Measurements from ENCODE around the gene MTCL3.

MTCL3 gene

DNA sequence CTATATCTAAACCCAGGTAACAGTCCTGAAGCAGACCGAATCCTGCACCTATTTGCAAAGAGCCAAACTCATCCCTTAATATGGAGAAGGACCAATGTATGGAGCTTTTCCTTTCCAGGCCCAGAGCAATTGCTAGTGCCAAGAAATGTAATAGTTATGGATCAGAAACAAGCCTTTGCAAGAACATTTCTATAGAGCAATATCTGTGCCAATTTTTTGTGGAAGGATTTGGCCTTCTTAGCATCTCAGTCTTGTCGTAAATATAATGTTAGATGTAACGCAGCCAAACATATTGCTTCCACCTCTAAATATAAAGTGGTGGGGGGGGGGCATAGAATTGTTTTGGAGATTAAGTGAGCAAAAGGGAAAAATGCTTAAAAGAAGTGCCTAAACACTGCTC is 62.7 kb downstream of the MTCL3 start:
- POLR2A ChIA-PET, result no interaction called here
- no peak overlapping the region for H3K27ac ChIP-seq (ENCODE audit: low read length)
- no CpG with 5 or more reads among the region's 3 CpGs for WGBS (ENCODE audit: insufficient coverage)

DNA sequence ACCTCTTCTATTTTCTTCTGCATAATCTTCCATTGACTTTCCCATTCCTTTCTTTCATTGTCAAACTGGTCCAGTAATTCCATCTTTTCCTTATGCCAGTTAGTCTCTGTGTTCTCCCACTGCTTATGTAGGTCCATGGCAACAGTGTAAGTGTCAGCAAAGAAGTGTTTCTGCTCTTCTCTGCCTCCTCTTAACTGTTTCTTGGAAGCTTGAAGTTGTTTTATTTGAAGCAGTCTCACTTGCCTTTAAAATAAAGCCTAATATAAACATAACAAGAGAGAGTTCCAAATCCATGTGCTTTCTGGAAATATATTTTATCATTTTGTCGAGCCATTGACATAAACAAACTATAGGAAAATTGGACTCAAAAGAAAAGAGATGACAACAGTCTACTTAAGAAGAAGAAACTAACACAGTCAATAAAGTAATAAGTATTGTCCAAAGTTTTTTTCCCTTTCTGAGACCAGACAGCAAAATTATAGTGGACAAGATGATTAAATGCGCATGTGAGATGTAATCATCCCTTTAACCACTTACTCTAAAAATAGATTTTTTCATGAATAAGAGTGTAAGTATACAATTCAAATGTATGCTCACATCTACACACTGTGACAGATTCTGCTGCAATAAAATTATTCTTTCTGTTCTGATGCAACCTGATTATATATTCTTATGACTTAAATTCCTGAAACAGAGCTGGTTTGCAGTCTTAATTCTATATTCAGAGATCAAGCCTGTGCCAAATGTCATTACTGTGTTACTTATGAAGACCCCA is 65.1 kb downstream of the MTCL3 start:
- H3K4me1 ChIP-seq (ENCODE audit: control insufficient read depth in 1 of 2, extremely low read depth in 1 of 2, insufficient read depth in 2 of 2, low read length in 2 of 2), result no peaks in the 10 kb centered on the region
- no peak for DNase-seq
- ChIA-PET POLR2A (no interaction called here), CTCF (no interaction called here)
- H3K27ac ChIP-seq (ENCODE audit: low read length), result no peak overlapping the region
- Mint-ChIP-seq H3K36me3 (peaks cover 16% of the 10 kb centered on the region), H3K27ac (no peak overlapping the region), H3K9me3 (no peaks in the 10 kb centered on the region), H3K4me3 (no peak overlapping the region), H3K27me3 (peaks cover 1 to 3% of the 10 kb centered on the region in 2 donors), H3K4me1 (no peaks in the 10 kb centered on the region)
- ATAC-seq (replicated peaks in 1 of 4), result no peak
- no peaks in the 10 kb centered on the region for H3K27me3 ChIP-seq (replicated peaks in 1 of 2; ENCODE audit: control insufficient read depth in 2 of 2, extremely low read depth in 1 of 2, insufficient read depth in 2 of 2, low read length in 1 of 2)
- H3K36me3 ChIP-seq (ENCODE audit: control insufficient read depth in 2 of 2, extremely low read depth in 1 of 2, insufficient read depth in 1 of 2, low read length in 1 of 2), result no peaks in the 10 kb centered on the region
- H3K9me3 ChIP-seq, result no peaks in the 10 kb centered on the region
- H3K4me3 ChIP-seq (ENCODE audit: control insufficient read depth in 1 of 2, extremely low read depth in 1 of 2, low read length in 1 of 2), result no peak overlapping the region
- no CpG with 5 or more reads among the region's 2 CpGs for WGBS (ENCODE audit: insufficient coverage)

More for the DNA sequence above, 62.7 kb downstream of the MTCL3 start:
- Histone ChIP-seq H3K4me1 (ENCODE audit: control insufficient read depth in 1 of 2, extremely low read depth in 1 of 2, insufficient read depth in 2 of 2, low read length in 2 of 2) (peaks cover 0 to 6% of the 10 kb centered on the region in 2 experiments), H3K9me3 (no peaks in the 10 kb centered on the region), H3K4me3 (ENCODE audit: control insufficient read depth in 1 of 2, extremely low read depth in 1 of 2, low read length in 1 of 2) (no peak overlapping the region), H3K36me3 (ENCODE audit: control insufficient read depth in 2 of 2, extremely low read depth in 1 of 2, insufficient read depth in 1 of 2, low read length in 1 of 2) (no peaks in the 10 kb centered on the region), H3K27me3 (replicated peaks in 1 of 2; ENCODE audit: control insufficient read depth in 2 of 2, extremely low read depth in 1 of 2, insufficient read depth in 2 of 2, low read length in 1 of 2) (no peaks in the 10 kb centered on the region)
- Mint-ChIP-seq H3K4me1 (peaks cover 0 to 4% (median 0%) of the 10 kb centered on the region in 3 donors), H3K4me3 (no peak overlapping the region), H3K27ac (no peak overlapping the region), H3K36me3 (peaks cover 5% of the 10 kb centered on the region), H3K27me3 (peaks cover 1 to 3% of the 10 kb centered on the region in 2 donors), H3K9me3 (no peaks in the 10 kb centered on the region)
- ATAC-seq (replicated peaks in 1 of 4) (no peak), DNase-seq (no peak)
- CTCF ChIA-PET, result interaction anchor here in 1 of 2 donors (0.6 kb wide), 1 partner anchor 83 kb away, joined by 3 read pairs; no protein-coding TSS in a partner anchor

DNA sequence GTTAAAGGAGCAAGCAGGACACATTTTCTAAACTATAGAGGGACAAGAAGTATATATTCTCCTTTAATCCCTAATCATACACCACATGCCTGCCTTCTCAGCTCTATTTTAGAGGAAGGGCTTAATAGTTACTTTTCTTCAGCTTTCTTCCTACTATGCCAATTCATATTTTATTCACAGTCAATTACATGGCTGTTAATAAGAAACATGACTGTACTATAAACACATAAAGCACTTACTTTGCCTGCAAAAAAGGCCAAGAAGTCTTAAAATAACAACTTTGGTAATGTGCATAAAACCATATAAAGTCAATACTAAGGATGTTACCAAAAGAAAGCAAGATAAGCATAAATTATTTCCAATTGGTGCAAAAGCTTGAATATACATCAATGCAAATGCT is 66.3 kb downstream of the MTCL3 start:
- Mint-ChIP-seq H3K36me3 (peaks cover 20% of the 10 kb centered on the region), H3K4me1 (no peaks in the 10 kb centered on the region), H3K27ac (no peak overlapping the region), H3K9me3 (no peaks in the 10 kb centered on the region), H3K4me3 (no peak overlapping the region), H3K27me3 (peaks cover 1 to 3% of the 10 kb centered on the region in 2 donors)
- DNase-seq (no peak), ATAC-seq (replicated peaks in 1 of 4) (no peak)
- Histone ChIP-seq H3K27me3 (replicated peaks in 1 of 2; ENCODE audit: control insufficient read depth in 2 of 2, extremely low read depth in 1 of 2, insufficient read depth in 2 of 2, low read length in 1 of 2) (no peaks in the 10 kb centered on the region), H3K4me1 (ENCODE audit: control insufficient read depth in 1 of 2, extremely low read depth in 1 of 2, insufficient read depth in 2 of 2, low read length in 2 of 2) (no peaks in the 10 kb centered on the region), H3K36me3 (ENCODE audit: control insufficient read depth in 2 of 2, extremely low read depth in 1 of 2, insufficient read depth in 1 of 2, low read length in 1 of 2) (peaks cover 0 to 2% of the 10 kb centered on the region in 2 donors), H3K4me3 (ENCODE audit: control insufficient read depth in 1 of 2, extremely low read depth in 1 of 2, low read length in 1 of 2) (no peak overlapping the region), H3K9me3 (no peaks in the 10 kb centered on the region), H3K27ac (ENCODE audit: low read length) (no peak overlapping the region)
- ChIA-PET POLR2A (no interaction called here), CTCF (no interaction called here)

- H3K36me3 ChIP-seq (ENCODE audit: control insufficient read depth in 2 of 2, extremely low read depth in 1 of 2, insufficient read depth in 1 of 2, low read length in 1 of 2), result peaks cover 0 to 2% of the 10 kb centered on the region in 2 donors
- H3K27me3 Mint-ChIP-seq, result peaks cover 0 to 2% of the 10 kb centered on the region in 2 donors
- H3K9me3 ChIP-seq, result no peaks in the 10 kb centered on the region
- no peak overlapping the region for H3K27ac ChIP-seq (ENCODE audit: low read length)
- H3K27me3 ChIP-seq (replicated peaks in 1 of 2; ENCODE audit: control insufficient read depth in 2 of 2, extremely low read depth in 1 of 2, insufficient read depth in 2 of 2, low read length in 1 of 2), result no peaks in the 10 kb centered on the region
- ChIA-PET CTCF (no interaction called here), POLR2A (no interaction called here)
- no peaks in the 10 kb centered on the region for H3K4me1 Mint-ChIP-seq
- H3K27ac Mint-ChIP-seq, result no peak overlapping the region
- no peaks in the 10 kb centered on the region for H3K9me3 Mint-ChIP-seq
- no peak overlapping the region for H3K4me3 Mint-ChIP-seq
- H3K4me1 ChIP-seq (ENCODE audit: control insufficient read depth in 1 of 2, extremely low read depth in 1 of 2, insufficient read depth in 2 of 2, low read length in 2 of 2), result no peaks in the 10 kb centered on the region
- 100% methylated on average over 1 of the region's 3 CpGs for WGBS (ENCODE audit: insufficient coverage)
- H3K36me3 Mint-ChIP-seq, result peaks cover 30% of the 10 kb centered on the region
- no peak overlapping the region for H3K4me3 ChIP-seq (ENCODE audit: control insufficient read depth in 1 of 2, extremely low read depth in 1 of 2, low read length in 1 of 2)
- no peak for ATAC-seq (replicated peaks in 1 of 4)
- no peak for DNase-seq
Observed at GRCh38 chr6:127451388-127451787, 67.7 kb downstream of the MTCL3 start.

DNA sequence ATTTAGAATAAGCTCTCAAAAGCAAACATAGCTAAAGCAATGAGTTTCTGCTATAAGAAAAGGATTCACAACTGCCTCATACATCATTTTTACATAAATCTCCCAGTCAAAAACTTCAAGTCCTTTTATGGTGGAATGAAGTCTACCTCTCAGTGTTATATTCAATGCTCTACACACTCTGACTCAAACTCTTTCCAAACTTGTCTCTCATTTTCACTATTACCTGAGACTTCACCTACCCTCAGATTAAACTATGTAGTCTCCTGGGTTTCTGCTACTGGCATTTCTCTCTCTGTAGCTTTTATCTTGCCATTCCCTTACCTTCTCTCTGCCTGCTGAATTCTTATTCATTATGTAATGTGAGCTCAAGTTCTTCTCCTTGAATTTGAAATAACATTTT is 71.4 kb downstream of the MTCL3 start:
- no peak overlapping the region for H3K4me3 ChIP-seq (ENCODE audit: control insufficient read depth in 1 of 2, extremely low read depth in 1 of 2, low read length in 1 of 2)
- H3K27ac ChIP-seq (ENCODE audit: low read length), result no peak overlapping the region
- H3K36me3 Mint-ChIP-seq, result peaks cover 31% of the 10 kb centered on the region

DNA sequence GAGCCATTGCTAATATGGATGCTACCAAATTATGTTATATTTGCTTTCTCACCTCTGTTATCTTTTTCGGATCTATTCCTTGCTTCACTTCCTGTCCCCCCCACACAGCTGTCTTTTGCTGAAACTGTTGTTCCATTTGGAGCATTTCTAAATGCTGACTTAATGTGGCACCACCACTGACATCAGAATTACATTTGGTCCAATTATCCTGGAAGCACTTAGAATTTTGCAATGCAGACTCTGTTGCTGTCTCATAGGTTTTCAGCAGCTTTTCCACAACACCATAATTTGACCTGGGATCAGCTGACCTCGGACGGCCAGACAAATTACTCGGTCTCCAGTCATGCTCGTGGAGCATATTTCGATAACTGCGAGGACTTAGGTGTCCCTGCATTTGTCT is 72.8 kb downstream of the MTCL3 start:
- 88% methylated on average over 3 of the region's 7 CpGs for WGBS (ENCODE audit: insufficient coverage)
- H3K4me1 ChIP-seq (ENCODE audit: control insufficient read depth in 1 of 2, extremely low read depth in 1 of 2, insufficient read depth in 2 of 2, low read length in 2 of 2), result no peaks in the 10 kb centered on the region
- H3K4me1 Mint-ChIP-seq, result no peaks in the 10 kb centered on the region
- H3K36me3 Mint-ChIP-seq, result peaks cover 31% of the 10 kb centered on the region
- H3K27me3 Mint-ChIP-seq, result no peaks in the 10 kb centered on the region
- no peak overlapping the region for H3K27ac Mint-ChIP-seq
- ChIA-PET CTCF (interaction anchor here in 1 of 2 donors (0.6 kb wide), 1 partner anchor 17 kb away, joined by 5 read pairs; no protein-coding TSS in a partner anchor), POLR2A (no interaction called here)
- no peak overlapping the region for H3K4me3 ChIP-seq (ENCODE audit: control insufficient read depth in 1 of 2, extremely low read depth in 1 of 2, low read length in 1 of 2)
- peaks cover 0 to 2% of the 10 kb centered on the region in 2 donors for H3K36me3 ChIP-seq (ENCODE audit: control insufficient read depth in 2 of 2, extremely low read depth in 1 of 2, insufficient read depth in 1 of 2, low read length in 1 of 2)
- ATAC-seq (replicated peaks in 1 of 4) (no peak), DNase-seq (no peak)
- H3K27me3 ChIP-seq (replicated peaks in 1 of 2; ENCODE audit: control insufficient read depth in 2 of 2, extremely low read depth in 1 of 2, insufficient read depth in 2 of 2, low read length in 1 of 2), result no peaks in the 10 kb centered on the region
- no peak overlapping the region for H3K27ac ChIP-seq (ENCODE audit: low read length)
- H3K9me3 ChIP-seq, result no peaks in the 10 kb centered on the region
- no peaks in the 10 kb centered on the region for H3K9me3 Mint-ChIP-seq
- no peak overlapping the region for H3K4me3 Mint-ChIP-seq

More for the DNA sequence above, 71.4 kb downstream of the MTCL3 start:
- H3K9me3 Mint-ChIP-seq, result no peaks in the 10 kb centered on the region
- POLR2A ChIA-PET, result interaction anchor here in 1 of 2 donors (0.6 kb wide), 1 partner anchor 16 kb away, joined by 3 read pairs; no protein-coding TSS in a partner anchor
- ATAC-seq (replicated peaks in 1 of 4) (no peak), DNase-seq (no peak)
- H3K36me3 ChIP-seq (ENCODE audit: control insufficient read depth in 2 of 2, extremely low read depth in 1 of 2, insufficient read depth in 1 of 2, low read length in 1 of 2), result peaks cover 0 to 2% of the 10 kb centered on the region in 2 donors
- H3K27ac Mint-ChIP-seq, result no peak overlapping the region
- no peaks in the 10 kb centered on the region for H3K27me3 ChIP-seq (replicated peaks in 1 of 2; ENCODE audit: control insufficient read depth in 2 of 2, extremely low read depth in 1 of 2, insufficient read depth in 2 of 2, low read length in 1 of 2)
- H3K9me3 ChIP-seq, result no peaks in the 10 kb centered on the region
- H3K4me3 Mint-ChIP-seq, result no peak overlapping the region
- CTCF ChIA-PET, result interaction anchor here in 1 of 2 donors (0.6 kb wide), 1 partner anchor 69 kb away, joined by 3 read pairs; no protein-coding TSS in a partner anchor
- H3K4me1 ChIP-seq (ENCODE audit: control insufficient read depth in 1 of 2, extremely low read depth in 1 of 2, insufficient read depth in 2 of 2, low read length in 2 of 2), result no peaks in the 10 kb centered on the region
- no peaks in the 10 kb centered on the region for H3K27me3 Mint-ChIP-seq
- H3K4me1 Mint-ChIP-seq, result no peaks in the 10 kb centered on the region

Measured in T-cell (primary cell).